ENCODE results near the gene PEMT.

The PEMT gene

DNA sequence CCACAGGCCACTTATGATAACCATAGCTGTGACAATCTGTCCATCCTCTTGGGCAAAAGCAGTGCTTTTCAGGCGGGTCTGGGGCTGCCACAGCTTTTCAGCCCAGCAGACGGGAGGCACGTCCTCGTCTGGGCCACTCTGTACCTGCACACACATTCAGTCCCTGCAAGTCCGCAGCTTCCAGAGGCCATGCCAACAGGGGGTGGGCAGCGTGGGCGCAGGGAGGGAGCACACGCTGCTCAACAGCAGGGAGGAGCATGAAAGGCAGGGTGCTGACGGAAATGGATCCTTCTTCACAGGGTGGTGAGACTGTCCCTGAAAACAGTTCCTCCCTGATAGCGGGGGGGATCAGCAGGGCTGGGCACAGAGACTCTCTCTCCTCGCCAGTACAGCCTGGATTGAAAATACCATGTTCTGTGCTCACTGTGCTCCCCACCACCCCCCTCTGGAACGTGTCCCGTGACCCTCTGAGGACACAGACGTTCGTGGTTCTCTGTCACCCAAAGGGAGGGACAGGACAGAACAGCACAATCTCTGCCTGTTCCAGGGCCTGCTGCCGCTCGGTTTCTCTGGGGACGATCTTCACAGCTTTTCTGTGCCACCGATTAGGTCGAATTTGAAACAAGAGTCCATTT lies 41.7 kb downstream of the PEMT start:
- no peak for DNase-seq

DNA sequence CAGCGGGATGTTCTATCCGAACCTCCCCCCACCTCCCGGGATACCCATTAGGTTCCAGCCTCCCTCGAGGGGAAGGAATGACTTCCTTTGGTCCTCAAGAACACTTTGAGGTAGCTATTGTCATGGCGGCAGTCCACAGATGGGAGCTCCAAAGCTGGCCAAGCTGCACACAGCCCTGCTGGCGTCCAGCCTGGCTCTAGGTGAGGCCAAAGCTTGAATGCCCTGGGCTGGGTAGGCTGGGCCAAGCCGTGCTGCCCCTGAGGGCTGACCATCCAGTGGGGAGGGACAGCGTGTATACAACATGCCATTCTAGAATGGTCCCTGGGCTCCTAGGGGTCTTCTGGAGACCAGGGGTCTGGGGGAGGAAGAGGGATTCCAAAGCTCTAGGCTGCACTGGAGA lies 43.5 kb downstream of the PEMT start:
- no peak for DNase-seq

DNA sequence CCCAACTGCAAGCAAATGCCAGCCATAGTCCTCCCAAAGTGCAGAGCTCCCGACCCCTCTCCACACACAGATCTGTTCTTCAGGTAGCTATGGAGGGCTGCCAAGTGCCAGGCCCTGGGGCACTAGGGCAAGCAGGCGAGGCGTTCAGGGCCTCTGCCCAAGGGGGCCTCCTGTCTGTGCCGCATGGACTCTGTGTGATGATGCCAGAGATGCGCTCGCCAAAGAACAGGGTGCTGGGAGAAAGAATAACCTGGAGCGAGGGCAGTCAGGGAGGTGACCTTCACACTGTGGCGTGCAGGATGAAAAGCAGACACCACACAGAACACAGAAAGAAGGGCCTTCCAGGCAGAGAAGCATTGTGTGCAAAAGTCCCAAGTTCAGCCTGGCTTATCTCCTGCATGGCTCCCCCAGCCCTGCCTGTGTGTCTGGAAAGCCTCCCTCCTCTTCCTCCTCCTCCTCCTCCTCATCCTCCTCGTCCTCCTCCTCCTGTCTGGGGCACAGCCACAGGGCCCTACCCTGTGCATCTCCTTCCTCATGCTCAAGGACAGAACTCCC lies 44.2 kb downstream of the PEMT start:
- no peak for DNase-seq

DNA sequence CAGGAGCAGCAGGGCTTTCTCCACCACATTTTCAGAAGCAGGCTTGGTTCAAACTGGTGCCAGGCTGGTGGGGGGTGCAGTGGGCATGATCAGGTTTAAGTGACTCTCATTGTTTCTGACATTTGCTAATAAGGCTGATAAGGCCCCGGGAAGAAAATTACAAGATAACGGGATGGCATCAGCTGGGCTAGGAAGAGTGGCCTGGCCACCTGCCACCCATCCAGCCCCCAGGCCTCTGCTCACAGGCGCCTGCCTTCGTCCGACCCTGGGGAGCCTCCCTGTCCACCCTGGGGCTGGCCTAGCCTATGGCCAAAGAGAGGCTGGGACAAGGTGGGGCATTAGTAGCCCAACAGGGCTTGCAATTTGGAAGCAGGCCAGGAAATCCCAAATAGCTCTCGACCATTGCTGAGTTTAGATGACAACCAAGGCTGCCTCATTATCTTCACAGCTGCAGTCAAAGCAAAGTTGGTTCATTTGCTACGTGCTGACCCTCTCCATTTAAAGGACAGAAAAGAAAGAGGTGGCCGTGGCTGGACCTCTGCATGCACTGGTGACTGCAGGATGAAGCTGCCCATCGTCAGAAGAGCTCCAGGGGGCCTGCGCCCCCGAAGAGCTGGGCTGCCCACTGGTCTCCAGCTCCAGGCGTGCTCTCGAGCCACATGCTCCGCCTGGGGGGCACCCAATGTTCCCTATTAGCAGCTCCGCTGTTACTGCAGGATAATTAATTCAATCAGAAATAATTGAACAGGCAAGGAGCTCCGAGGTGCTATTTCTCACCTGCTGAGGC lies 44.9 kb downstream of the PEMT start:
- no peak for DNase-seq

DNA sequence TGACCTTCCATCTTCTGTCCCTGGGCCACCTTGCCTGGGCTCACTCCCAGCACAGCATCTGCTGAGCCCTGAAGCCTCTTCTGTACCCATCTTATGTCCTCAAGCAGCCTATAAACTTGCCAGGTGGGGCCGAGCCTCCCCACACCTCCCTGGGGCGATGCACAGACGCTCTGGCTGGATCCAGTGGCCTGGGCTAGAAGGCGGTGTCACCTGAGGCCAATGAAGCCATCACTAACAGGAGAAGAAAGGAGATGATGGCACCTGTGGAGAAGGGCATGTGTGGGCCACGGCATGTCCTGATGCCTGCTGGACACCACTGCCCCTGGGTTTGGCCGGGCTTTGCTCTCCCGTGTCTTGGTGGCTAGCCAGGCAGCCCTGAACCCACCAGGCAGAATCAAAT lies 45.5 kb downstream of the PEMT start:
- DNase-seq = no peak

DNA sequence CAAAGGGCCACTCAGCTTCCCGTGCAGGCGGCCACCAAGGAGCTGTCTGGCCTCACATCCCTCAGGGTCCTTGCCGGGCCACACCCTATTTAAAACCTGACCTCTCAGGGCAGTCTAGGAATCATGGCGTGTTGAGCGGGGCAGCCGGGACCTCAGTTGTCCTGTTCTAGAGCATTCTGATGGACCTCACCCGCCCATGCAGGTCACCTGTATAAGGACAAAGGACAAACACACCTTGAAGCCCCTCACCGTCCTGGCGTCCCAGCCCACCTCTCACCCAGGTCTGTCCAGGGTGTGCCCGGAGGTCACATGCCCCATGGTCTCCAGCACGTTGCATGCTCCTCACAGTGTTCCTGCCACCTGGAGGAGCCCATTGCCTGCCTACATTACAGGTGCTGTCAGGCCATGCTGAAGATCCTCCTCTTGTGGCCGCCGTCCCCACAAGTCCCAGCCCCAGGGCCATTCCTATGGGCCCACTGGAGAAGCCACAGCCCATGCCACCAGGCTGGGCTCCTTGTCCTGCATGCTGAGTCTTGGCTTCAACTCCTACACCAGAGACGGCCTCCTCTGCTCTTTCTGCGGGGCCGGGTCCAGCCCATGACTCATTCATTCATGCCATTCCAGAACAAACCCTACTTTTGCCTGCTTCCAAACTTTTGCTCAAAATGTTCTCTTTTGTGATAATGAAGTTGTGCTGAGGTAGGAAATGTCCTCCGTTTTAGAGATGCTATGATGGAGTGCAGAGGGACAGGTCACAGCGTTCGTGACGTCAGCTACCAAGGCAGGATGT lies 46.3 kb downstream of the PEMT start:
- no peak for DNase-seq

DNA sequence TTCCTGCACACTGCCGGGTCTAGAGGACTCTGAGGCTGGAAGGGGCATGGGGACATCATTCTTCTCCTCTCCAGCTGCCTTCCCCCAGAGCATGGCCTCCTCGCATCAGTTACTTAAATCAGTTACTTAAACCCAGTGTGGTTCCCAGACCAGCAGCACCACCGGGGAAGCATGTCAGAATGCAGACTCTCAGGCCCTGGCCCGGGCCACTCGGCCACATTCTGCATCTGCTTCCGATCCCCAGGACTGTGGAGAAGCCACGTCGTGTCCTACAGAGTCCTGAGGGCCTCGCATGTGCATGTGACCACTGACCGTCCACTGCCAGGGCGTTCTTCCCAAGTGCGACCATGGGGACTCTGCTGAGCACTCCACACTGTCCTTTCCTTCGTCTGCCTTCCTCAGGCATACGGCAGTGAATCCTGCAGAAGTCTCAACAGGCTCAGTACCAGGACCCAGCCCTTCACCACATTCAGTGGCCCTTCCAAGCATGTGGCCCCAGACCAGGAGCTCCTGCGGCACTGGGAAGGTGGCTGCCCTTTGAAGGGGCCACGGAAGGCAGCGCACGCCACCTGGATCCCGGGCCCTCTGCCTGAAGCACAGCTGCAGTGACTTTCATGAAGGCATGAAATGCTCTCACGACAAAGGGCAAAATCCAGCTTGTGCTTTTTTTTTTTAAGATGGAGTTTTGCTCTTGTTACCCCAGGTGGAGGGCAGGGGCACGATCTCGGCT lies 48.4 kb downstream of the PEMT start:
- DNase-seq = no peak

DNA sequence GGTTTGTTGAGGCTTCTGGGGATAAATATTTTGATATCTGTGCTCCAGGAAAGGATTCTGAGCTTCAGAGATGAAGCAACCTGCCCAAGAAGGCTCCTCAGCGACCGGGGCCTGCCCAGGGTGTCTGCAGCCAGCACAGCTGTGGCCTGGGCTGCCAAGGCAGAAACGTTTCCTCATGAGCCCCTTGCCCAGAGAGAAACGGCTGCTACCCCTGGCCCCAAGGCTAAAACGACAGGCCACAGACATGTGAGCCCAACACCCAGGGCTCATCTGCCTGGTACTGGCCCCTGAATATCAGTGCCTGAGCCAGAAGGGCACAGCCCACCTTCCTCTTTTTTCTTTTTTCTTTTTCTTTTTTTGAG lies 49.9 kb downstream of the PEMT start:
- no peak for DNase-seq

DNA sequence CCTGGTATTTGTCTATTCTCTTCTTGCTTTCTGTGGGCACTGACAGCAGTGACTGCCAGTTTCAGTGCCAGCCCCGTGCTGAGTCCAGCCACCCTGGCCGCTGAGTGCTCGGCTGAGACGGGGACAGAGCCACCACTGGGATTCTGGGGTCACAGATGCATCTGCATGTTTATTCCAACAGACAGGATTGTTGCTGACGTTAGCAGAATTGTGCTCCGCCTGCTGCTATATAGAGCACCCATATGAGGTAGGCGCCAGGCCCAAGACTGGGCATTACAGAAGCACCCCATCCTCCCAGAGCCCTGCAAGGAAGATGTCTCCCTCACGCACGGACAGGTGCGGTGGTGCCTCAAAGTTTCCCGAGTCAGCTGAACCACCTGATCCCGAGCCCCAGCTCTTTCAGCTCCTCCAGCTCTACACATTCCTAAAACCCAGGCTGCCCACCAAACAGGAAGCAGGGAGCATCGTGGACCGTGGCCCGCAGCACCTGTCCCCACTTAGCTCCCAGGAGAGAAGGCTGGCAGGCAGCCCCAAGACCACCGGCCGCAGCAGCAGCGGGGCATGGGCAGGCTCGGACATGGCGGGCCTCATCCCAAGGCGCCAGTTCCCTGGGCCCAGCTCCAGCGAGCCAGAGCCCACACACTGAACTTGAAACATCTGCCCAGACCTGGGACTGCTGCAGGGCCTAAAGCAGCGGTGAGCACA lies 50.4 kb downstream of the PEMT start:
- DNase-seq = no peak

DNA sequence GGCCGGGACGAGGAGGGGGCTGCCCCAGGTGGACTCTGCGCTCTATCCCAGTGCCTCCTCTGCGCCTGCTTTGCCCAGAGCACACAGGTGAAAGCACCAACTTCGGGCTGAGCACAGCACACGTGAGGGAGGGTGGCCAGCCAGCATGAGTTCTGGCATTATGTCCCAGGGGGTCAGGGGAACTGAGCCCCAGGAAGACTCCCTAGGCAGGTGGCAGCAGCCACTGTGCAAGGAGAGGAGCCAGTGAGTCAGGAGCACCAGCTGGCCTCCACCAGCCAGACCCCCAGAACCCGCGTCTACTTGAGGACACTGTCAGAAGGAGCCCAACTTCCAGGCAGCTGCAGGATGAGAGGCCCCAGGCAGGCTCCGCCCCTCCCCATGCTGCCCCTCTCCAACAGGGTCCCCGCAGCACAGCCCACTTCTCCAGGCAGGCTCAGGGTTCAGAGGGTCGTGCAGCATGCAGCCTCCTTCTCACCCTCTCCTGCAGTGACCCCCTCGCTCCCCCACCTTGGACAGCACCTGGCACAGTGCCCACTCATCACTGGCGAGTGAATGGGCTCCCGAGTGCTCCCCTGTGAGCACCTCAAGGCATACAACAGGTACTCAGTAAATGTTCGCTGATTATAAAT lies 51.1 kb downstream of the PEMT start:
- DNase-seq = no peak

DNA sequence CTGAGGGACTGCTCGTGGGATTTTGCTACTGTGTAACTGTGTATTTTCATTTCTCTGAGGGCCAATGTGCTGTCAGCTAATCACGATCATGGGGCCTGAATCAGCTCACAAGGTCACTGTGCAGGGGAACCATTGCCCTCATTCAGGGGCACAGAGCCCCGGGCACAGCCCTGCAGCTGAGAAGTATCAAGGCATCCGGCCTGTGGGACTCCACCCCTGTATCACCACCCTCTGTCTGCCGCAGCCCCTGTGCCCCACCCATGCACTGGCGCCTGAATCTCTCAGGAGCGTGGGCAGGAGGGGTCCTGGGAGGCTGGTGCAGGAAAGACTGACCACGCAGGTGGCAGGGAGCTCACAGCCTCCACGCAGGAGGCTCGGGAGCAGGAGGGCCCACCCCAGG lies 51.9 kb downstream of the PEMT start:
- DNase-seq = no peak

DNA sequence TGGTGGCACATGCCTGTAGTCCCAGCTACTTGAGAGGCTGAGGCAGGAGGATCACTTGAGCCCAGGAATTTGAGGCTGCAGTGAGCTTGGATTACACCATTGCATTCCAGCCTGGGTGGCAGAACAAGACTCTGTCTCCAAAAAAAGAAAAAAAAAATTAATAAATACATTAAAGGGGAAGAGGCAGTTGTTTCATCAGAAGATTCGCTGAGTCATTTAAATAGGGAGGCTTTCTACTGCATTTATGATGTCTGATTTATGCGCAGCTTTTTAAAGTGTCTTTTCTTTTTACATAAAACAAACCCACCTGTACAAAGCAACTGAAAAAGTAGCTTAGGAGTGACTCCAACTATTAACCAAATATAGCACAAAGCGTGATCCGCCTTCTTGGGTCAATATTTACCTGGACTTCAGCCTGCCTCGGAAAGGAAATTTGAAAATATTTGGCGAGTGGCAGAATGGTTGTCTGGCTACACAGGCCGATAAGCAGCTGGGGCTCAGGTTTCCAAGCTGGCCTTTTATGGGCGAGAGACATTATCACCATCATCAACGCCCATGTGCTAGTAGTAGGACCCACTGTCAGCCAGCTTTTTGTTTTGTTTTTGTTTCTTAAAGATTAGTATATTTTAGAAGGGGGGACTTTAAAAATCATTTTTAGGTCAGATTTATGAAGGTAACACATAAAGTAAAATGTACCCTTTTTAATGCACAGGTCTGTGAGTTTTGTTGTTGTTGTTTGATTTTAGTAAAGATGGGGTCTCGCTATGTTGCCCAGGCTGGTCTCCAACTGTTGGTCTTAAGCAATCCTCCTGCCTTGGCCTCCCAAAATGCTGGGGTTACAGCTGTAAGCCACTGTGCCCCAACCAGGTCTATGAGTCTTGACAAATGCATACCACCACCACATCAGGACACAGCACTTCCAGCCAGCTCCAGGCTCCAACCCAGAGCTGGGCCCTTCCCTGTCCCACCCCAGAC lies 52.8 kb downstream of the PEMT start:
- no peak for DNase-seq

DNA sequence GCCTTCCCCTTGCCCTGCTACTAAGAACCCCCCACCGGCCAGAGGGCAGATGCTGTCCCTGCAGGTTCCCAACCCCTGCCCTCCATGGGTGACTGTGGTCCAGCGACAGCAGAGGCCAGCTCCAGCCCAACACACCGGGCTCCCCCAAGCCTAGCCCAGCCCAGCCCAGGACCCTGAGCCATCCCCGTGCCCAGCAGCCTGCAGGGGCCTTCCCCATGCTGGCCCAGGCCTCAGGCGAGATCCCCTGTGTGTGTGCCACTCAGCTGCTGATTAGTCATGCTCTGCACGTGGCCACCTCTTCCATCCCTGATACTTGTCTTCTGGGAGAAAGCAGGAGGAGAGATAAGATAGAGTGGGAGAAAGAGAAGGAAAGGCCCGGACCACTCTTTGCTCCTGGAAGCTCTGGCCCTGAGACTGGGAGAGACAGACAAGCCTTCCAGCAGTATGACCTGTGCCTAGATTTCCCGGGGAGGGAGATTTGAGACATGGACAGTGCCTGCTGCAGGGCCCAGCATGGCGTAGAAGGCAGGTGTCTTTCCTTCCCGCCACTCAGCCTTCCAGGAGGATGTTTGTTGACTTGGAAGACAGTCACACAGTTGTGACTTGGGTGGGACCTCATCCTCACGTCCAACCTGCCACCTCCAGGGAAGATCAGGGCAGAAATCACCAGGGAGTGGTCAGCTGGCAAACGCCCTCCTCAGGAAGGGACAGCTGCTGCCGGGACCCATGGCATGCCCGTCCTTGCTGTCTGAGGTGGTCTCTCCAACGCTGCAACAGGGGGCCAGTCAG lies 54.0 kb downstream of the PEMT start:
- DNase-seq = no peak

DNA sequence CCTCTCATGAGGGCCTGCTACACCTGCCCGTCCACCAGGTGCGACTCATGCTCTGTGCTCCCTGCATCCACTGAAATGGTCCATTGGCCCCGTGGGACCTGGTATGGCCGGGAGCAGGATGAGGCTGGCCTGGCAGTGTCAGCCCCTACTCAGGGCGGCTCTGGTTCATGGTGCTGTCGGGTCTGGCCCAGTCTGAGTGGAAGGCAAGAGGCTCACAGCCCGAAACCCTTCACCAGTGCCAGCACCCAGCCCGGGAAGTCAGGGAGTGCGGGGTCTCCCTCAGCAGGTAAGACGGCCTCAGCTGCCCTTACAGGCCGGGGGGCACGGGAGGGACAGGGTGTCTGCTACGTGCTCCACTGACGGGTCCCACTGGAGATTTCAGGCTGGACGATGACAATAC lies 54.8 kb downstream of the PEMT start:
- DNase-seq = no peak

DNA sequence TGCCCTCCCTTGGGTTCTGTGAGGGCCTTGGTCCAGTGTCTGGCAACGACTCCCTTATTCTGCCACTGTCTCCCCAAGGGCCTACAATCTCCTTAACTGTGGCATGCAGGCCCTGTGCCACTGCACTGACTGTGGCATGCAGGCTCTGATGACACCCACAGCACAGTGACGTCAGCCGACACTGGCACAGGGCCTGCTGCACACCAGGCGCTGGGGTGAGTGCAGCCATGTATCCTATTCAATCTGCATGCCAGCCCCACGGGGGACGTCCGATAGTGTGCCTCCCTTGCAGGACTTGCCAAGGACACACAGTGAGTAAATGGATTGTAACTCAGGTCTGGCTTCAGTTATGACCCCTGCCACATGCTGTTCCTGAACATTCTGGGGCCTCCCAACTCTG lies 55.6 kb downstream of the PEMT start:
- DNase-seq = no peak

DNA sequence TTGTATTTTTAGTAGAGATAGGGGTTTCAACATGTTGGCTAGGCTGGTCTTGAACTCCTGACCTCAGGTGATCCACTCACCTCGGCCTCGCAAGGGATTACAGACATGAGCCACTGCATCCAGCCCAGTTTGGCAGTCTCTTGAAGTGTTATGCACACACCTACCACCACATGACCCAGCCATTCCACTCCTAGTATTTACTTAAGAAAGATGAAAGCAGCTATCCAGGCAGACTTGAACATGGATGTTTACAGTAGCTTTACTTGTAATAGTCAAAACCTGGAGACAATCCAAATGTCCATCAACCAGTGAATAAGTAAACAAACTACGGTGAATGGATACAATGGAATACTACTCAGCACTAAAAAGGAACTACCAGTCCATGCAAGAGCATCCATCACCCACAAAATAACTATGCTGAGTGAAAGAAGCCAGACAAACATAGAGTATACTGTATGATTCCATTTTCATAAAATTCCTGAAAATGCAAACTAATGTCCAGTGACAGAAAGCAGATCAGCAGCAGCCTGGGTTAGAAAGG lies 57.5 kb downstream of the PEMT start:
- no peak for DNase-seq

DNA sequence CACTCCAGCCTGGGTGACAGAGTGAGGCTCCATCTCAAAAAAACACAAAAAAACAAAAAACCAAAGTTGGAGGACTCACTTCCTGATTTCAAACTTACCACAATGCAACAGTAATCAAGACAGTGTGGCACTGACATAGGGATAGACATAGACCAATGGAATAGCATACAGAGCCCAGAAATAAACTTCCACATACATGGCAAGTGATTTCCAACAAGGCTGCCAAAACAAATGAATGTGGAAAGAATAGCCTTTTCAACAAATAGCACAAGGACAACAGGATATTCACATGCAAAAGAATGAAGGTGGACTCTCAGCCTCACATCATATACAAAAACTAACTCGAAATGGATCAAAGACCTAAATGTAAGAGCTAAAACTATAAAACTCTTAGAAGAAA lies 58.5 kb downstream of the PEMT start:
- no peak for DNase-seq

DNA sequence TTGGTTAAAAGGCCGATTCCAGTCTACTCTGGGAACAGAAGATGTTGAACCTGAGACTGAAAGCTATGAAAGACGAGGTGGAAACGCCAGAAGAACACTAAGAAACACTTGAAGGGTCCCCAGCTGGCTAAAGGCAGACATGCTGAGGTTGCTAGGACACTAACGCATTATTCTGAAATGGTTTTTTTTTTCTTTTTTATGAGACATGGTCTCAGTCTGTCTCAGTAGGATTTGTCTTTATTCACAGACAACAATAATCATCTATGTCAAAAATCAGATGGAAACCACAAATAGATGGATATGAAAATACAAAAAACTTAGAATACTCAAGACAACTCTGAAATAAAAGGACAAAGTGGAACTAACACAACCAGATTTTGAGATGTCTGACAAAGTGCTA lies 60.4 kb downstream of the PEMT start:
- no peak for DNase-seq

Data from CD4-positive, alpha-beta T cell treated with Interleukin-12 subunit alpha and Interleukin-12 subunit beta, for 1 hour (primary cell).